ENCODE data around the gene TMEM156. TPM values are rescaled to one million over a fixed set of nuclear protein-coding genes. Genes with fewer than 3 reads are reported as not detected.

The TMEM156 gene
- total RNA-seq, 1 experiment from 2014 or later = 240 TPM

- no peaks in the 10 kb centered on the region for H3K79me2 ChIP-seq (ENCODE audit: low read length)
- H3K36me3 ChIP-seq (ENCODE audit: insufficient read depth, low read length) = no peaks in the 10 kb centered on the region
- H3K4me1 ChIP-seq (ENCODE audit: low read length) = no peaks in the 10 kb centered on the region
- H2AFZ ChIP-seq (ENCODE audit: low read length) = no peak overlapping the region
- H3K4me3 ChIP-seq (ENCODE audit: low read length) = no peak overlapping the region
- no peaks in the 10 kb centered on the region for H3K27me3 ChIP-seq (ENCODE audit: low read length)
- H3K9ac ChIP-seq (ENCODE audit: low read length) = no peak overlapping the region
- H3K4me2 ChIP-seq (ENCODE audit: low read depth, low read length, poor library complexity, severe bottlenecking) = no peak overlapping the region
- DNase-seq = no peak
- H3K27ac ChIP-seq (ENCODE audit: low read length) = no peak overlapping the region
- no peaks in the 10 kb centered on the region for H4K20me1 ChIP-seq (ENCODE audit: insufficient read depth, low read depth, low read length)
- H3K9me2 ChIP-seq (replicated peaks; ENCODE audit: insufficient read depth, low read length) = no peaks in the 10 kb centered on the region
- H3K9me3 ChIP-seq (ENCODE audit: low read length) = no peaks in the 10 kb centered on the region
Observed at GRCh38 chr4:38921151-38921550, 111.1 kb downstream of the TMEM156 start.

- Histone ChIP-seq H3K9me3 (ENCODE audit: low read length) (no peaks in the 10 kb centered on the region), H3K36me3 (ENCODE audit: insufficient read depth, low read length) (no peaks in the 10 kb centered on the region), H3K4me1 (ENCODE audit: low read length) (no peaks in the 10 kb centered on the region), H3K9me2 (replicated peaks; ENCODE audit: insufficient read depth, low read length) (no peaks in the 10 kb centered on the region), H3K79me2 (ENCODE audit: low read length) (no peaks in the 10 kb centered on the region), H3K4me3 (ENCODE audit: low read length) (no peak overlapping the region), H4K20me1 (ENCODE audit: insufficient read depth, low read depth, low read length) (no peaks in the 10 kb centered on the region), H3K4me2 (ENCODE audit: low read depth, low read length, poor library complexity, severe bottlenecking) (no peak overlapping the region), H3K9ac (ENCODE audit: low read length) (no peak overlapping the region), H3K27me3 (ENCODE audit: low read length) (no peaks in the 10 kb centered on the region), H3K27ac (ENCODE audit: low read length) (no peak overlapping the region), H2AFZ (ENCODE audit: low read length) (no peak overlapping the region)
- no peak for DNase-seq
Observed at GRCh38 chr4:38920677-38921076, 111.5 kb downstream of the TMEM156 start.

- H3K4me2 ChIP-seq (ENCODE audit: low read depth, low read length, poor library complexity, severe bottlenecking) = no peak overlapping the region
- H3K27ac ChIP-seq (ENCODE audit: low read length) = no peak overlapping the region
- DNase-seq = no peak
- no peak overlapping the region for H3K4me3 ChIP-seq (ENCODE audit: low read length)
- no peaks in the 10 kb centered on the region for H3K79me2 ChIP-seq (ENCODE audit: low read length)
- H3K4me1 ChIP-seq (ENCODE audit: low read length) = no peaks in the 10 kb centered on the region
- H3K27me3 ChIP-seq (ENCODE audit: low read length) = no peaks in the 10 kb centered on the region
- H3K9me2 ChIP-seq (replicated peaks; ENCODE audit: insufficient read depth, low read length) = no peaks in the 10 kb centered on the region
- no peaks in the 10 kb centered on the region for H3K9me3 ChIP-seq (ENCODE audit: low read length)
- no peaks in the 10 kb centered on the region for H4K20me1 ChIP-seq (ENCODE audit: insufficient read depth, low read depth, low read length)
- H2AFZ ChIP-seq (ENCODE audit: low read length) = no peak overlapping the region
- no peak overlapping the region for H3K9ac ChIP-seq (ENCODE audit: low read length)
- H3K36me3 ChIP-seq (ENCODE audit: insufficient read depth, low read length) = no peaks in the 10 kb centered on the region
Observed at GRCh38 chr4:38920186-38920585, 112.0 kb downstream of the TMEM156 start.

- Histone ChIP-seq H3K4me3 (ENCODE audit: low read length) (no peak overlapping the region), H3K27ac (ENCODE audit: low read length) (no peak overlapping the region), H3K9ac (ENCODE audit: low read length) (no peak overlapping the region), H2AFZ (ENCODE audit: low read length) (no peak overlapping the region), H3K4me2 (ENCODE audit: low read depth, low read length, poor library complexity, severe bottlenecking) (no peak overlapping the region), H3K4me1 (ENCODE audit: low read length) (peaks cover 6% of the 10 kb centered on the region), H3K9me2 (replicated peaks; ENCODE audit: insufficient read depth, low read length) (no peaks in the 10 kb centered on the region), H3K79me2 (ENCODE audit: low read length) (no peaks in the 10 kb centered on the region), H3K27me3 (ENCODE audit: low read length) (no peaks in the 10 kb centered on the region), H4K20me1 (ENCODE audit: insufficient read depth, low read depth, low read length) (no peaks in the 10 kb centered on the region), H3K9me3 (ENCODE audit: low read length) (no peaks in the 10 kb centered on the region), H3K36me3 (ENCODE audit: insufficient read depth, low read length) (no peaks in the 10 kb centered on the region)
- no peak for DNase-seq
Observed at GRCh38 chr4:38919494-38919893, 112.7 kb downstream of the TMEM156 start.

- Histone ChIP-seq H3K27me3 (ENCODE audit: low read length) (no peaks in the 10 kb centered on the region), H2AFZ (ENCODE audit: low read length) (no peak overlapping the region), H3K4me2 (ENCODE audit: low read depth, low read length, poor library complexity, severe bottlenecking) (no peak overlapping the region), H3K9me3 (ENCODE audit: low read length) (no peaks in the 10 kb centered on the region), H3K9me2 (replicated peaks; ENCODE audit: insufficient read depth, low read length) (no peaks in the 10 kb centered on the region), H3K4me3 (ENCODE audit: low read length) (no peak overlapping the region), H3K36me3 (ENCODE audit: insufficient read depth, low read length) (no peaks in the 10 kb centered on the region), H3K4me1 (ENCODE audit: low read length) (peaks cover 6% of the 10 kb centered on the region), H3K79me2 (ENCODE audit: low read length) (no peaks in the 10 kb centered on the region), H4K20me1 (ENCODE audit: insufficient read depth, low read depth, low read length) (no peaks in the 10 kb centered on the region), H3K27ac (ENCODE audit: low read length) (no peak overlapping the region), H3K9ac (ENCODE audit: low read length) (no peak overlapping the region)
- DNase-seq = no peak
Observed at GRCh38 chr4:38917481-38918025, 114.7 kb downstream of the TMEM156 start.

Other genes with a start within 250 kb of the TMEM156 start
- 48.5 and 142 TPM in 2 replicates for gene TLR10, start 249.4 kb downstream of the TMEM156 start, total RNA-seq (2014; rRNA removed; shearing (Covaris generic); ENCODE audit: low replicate concordance)
- 36.0 and 103 TPM in 2 replicates for gene TLR1, start 227.6 kb downstream of the TMEM156 start, total RNA-seq (2014; rRNA removed; shearing (Covaris generic); ENCODE audit: low replicate concordance)
- 12.4 and 39.9 TPM in 2 replicates for gene TLR6, start 175.6 kb downstream of the TMEM156 start, total RNA-seq (2014; rRNA removed; shearing (Covaris generic); ENCODE audit: low replicate concordance)
- 1.6 and 4.1 TPM in 2 replicates for gene FAM114A1, start 164.6 kb downstream of the TMEM156 start, total RNA-seq (2014; rRNA removed; shearing (Covaris generic); ENCODE audit: low replicate concordance)
- 142 and 147 TPM in 2 replicates for gene KLHL5, start 29.8 kb upstream of the TMEM156 start, total RNA-seq (2014; rRNA removed; shearing (Covaris generic); ENCODE audit: low replicate concordance)
- gene WDR19, start 150.1 kb upstream of the TMEM156 start, total RNA-seq (2014; rRNA removed; shearing (Covaris generic); ENCODE audit: low replicate concordance) = 106 and 160 TPM in 2 replicates